ENCODE data around the gene IFI6. TPM values are rescaled to one million over a fixed set of nuclear protein-coding genes. Genes with fewer than 3 reads are reported as not detected.

IFI6 gene
- total RNA-seq, 6 experiments from 2014 or later = 9.5 to 45.7 (median 33.2) TPM

DNA sequence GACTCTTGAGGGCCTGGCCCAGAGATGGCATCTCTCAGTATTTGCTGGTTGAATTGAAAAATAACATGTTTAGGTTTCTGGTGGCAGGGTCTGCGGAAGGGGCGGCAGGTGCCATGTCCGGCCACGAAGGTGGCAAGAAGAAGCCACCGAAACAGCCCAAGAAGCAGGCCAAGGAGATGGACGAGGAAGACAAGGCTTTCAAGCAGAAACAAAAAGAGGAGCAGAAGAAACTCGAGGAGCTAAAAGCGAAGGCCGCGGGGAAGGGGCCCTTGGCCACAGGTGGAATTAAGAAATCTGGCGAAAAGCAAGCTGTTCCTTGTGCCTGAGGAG, 22.7 kb downstream of the IFI6 start:
- no peak for DNase-seq
- ATAC-seq = no peak
- 87% methylated on average over 8 of the region's 11 CpGs for WGBS (ENCODE audit: insufficient coverage, low coverage, low lambda C conversion rate, missing lambda C conversion rate)
- Histone ChIP-seq H3K9me3 (no peaks in the 10 kb centered on the region), H3K36me3 (no peaks in the 10 kb centered on the region), H3K4me1 (no peaks in the 10 kb centered on the region), H3K27me3 (no peaks in the 10 kb centered on the region), H3K4me3 (no peak overlapping the region), H3K27ac (no peak overlapping the region)
- TF ChIP-seq POLR2A (IDR thresholded peaks at IDR 0.05) = no peak
- TF ChIP-seq, protein P1, sequence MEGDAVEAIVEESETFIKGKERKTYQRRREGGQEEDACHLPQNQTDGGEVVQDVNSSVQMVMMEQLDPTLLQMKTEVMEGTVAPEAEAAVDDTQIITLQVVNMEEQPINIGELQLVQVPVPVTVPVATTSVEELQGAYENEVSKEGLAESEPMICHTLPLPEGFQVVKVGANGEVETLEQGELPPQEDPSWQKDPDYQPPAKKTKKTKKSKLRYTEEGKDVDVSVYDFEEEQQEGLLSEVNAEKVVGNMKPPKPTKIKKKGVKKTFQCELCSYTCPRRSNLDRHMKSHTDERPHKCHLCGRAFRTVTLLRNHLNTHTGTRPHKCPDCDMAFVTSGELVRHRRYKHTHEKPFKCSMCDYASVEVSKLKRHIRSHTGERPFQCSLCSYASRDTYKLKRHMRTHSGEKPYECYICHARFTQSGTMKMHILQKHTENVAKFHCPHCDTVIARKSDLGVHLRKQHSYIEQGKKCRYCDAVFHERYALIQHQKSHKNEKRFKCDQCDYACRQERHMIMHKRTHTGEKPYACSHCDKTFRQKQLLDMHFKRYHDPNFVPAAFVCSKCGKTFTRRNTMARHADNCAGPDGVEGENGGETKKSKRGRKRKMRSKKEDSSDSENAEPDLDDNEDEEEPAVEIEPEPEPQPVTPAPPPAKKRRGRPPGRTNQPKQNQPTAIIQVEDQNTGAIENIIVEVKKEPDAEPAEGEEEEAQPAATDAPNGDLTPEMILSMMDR (IDR thresholded peaks at IDR 0.05) = no peak
- intact Hi-C loops (cut with DNase I) = no loop called here

DNA sequence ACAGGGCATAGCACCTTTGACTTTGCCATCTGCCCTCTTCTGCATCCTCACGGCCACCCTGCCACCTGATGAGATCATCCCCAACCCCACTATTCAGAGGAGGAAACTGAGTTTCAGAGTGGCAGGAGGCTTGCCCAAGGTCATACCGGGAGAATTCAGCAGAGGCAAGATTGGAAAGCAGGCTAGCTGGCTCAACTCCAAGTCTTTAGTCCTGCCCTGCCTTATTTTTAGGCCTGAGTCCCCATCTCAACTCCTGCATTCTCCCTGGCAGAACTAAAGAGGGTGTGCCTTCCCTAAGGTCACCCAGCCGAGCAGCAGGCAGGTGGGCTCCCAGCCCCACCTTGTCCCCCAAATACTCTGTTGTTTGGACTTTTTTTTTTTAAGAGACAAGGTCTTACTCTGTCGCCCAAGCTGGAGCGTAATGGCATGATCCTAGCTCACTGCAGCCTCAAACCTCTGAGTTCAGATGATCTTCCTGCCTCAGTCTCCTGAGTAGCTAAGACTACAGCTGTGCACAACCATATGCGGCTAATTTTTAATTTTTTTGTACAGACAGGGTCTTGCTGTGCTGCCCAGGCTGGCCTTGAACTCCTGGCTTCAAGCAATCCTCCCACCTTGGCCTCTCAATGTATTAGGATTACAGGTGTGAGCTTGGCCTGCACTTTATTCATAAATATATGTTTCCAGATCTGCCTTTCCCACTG, 23.2 kb downstream of the IFI6 start:
- no peaks in the 10 kb centered on the region for H3K27me3 ChIP-seq
- H3K4me3 ChIP-seq = no peak overlapping the region
- DNase-seq = no peak
- no peaks in the 10 kb centered on the region for H3K36me3 ChIP-seq
- intact Hi-C loops (cut with DNase I) = no loop called here
- H3K9me3 ChIP-seq = no peaks in the 10 kb centered on the region
- TF ChIP-seq POLR2A (IDR thresholded peaks at IDR 0.05) = no peak
- TF ChIP-seq, protein P1 (IDR thresholded peaks at IDR 0.05) = no peak
- no peak for ATAC-seq
- no peaks in the 10 kb centered on the region for H3K4me1 ChIP-seq
- 59% methylated on average over 2 of the region's 6 CpGs for WGBS (ENCODE audit: insufficient coverage, low coverage, low lambda C conversion rate, missing lambda C conversion rate)
- H3K27ac ChIP-seq = no peak overlapping the region

DNA sequence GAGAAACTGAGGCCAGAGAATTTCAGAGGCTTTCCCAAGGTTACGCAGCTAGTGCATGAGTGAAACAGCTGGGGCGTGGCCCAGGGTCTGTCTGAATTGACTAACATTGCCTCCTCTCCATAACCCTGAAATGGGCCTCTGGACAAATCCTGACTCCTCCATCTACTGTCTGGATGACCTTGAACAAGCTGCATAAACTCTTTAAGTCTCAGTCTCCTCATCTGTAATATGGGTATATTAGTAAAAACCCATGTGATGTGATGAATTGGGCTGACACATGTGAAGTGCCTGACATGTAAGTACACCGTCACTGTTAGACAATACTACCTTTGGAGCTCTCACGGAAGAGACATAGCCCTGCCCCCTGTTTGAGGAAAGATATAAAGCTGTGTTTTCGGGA, 24.7 kb downstream of the IFI6 start:
- no peak overlapping the region for H3K27ac ChIP-seq
- WGBS (ENCODE audit: insufficient coverage, low coverage, low lambda C conversion rate, missing lambda C conversion rate) = 89% methylated on average over 3 of the region's 5 CpGs
- intact Hi-C loops (cut with DNase I) = no loop called here

DNA sequence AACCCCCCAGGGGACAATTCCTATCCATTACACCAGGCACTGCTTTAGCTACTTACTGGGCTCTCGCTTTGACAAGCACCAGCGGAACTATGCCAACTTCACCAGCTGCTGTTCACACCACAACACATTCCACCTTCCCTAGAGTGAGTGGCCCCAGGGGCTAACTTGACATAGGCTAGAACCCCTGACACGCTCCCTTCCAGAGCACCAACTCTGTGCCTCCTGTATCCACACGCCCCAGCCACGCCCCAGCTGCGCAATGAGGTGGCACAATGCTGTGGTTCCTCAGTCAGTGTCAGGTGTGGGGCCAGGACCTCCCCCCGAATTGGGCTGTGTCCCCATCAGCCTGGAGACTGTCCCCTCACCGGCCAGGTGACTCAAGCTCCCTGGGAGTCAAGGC, 25.3 kb downstream of the IFI6 start:
- intact Hi-C loops (cut with DNase I) = no loop called here
- no peak for DNase-seq
- H3K27ac ChIP-seq = no peak overlapping the region
- no peaks in the 10 kb centered on the region for H3K36me3 ChIP-seq
- WGBS (ENCODE audit: insufficient coverage, low coverage, low lambda C conversion rate, missing lambda C conversion rate) = 95% methylated on average over 7 of the region's 8 CpGs
- H3K4me3 ChIP-seq = no peak overlapping the region
- no peaks in the 10 kb centered on the region for H3K9me3 ChIP-seq
- no peaks in the 10 kb centered on the region for H3K27me3 ChIP-seq
- peak in 1 of 4 donors; percentile 13 for ATAC-seq
- no peaks in the 10 kb centered on the region for H3K4me1 ChIP-seq
- no peak for TF ChIP-seq POLR2A (IDR thresholded peaks at IDR 0.05)
- TF ChIP-seq, protein P1 (IDR thresholded peaks at IDR 0.05) = no peak

More for the DNA sequence above, 24.7 kb downstream of the IFI6 start:
- DNase-seq (no peak), ATAC-seq (no peak)
- Histone ChIP-seq H3K9me3 (no peaks in the 10 kb centered on the region), H3K4me1 (no peaks in the 10 kb centered on the region), H3K27me3 (no peaks in the 10 kb centered on the region), H3K36me3 (no peaks in the 10 kb centered on the region), H3K4me3 (no peak overlapping the region)
- TF ChIP-seq POLR2A (IDR thresholded peaks at IDR 0.05) = no peak
- TF ChIP-seq, protein P1 (IDR thresholded peaks at IDR 0.05) = no peak

DNA sequence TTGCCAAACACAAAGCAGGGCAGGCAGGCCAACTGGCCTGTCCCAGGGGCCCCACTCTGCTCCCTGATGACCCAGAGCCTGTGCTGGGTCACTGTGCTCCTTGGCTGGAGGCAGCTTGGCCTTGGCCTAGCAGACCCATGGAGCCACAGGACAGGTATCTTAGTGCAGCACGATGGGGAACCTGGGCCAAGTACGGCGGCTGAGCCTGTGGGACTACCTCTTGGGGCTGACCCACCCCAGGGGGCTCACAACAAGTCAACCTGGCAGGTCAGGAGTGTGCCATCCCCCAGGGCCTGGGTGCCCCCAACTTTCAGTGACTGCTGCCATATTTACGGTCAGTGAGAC, 26.9 kb downstream of the IFI6 start:
- Histone ChIP-seq H3K9me3 (no peaks in the 10 kb centered on the region), H3K27me3 (no peaks in the 10 kb centered on the region), H3K27ac (no peak overlapping the region), H3K4me3 (no peak overlapping the region), H3K36me3 (no peaks in the 10 kb centered on the region), H3K4me1 (no peaks in the 10 kb centered on the region)
- no peak for DNase-seq
- intact Hi-C loops (cut with DNase I) = no loop called here
- no CpG with 5 or more reads among the region's 4 CpGs for WGBS (ENCODE audit: insufficient coverage, low coverage, low lambda C conversion rate, missing lambda C conversion rate)
- ATAC-seq = peak in 1 of 4 donors; percentile 19
- TF ChIP-seq, protein P1 (IDR thresholded peaks at IDR 0.05) = no peak
- TF ChIP-seq POLR2A (IDR thresholded peaks at IDR 0.05) = no peak

All from right lobe of liver (tissue), 6 donors.